ENCODE results near the gene UBE2K.
A peak's percentile ranks its signal among the peaks of the same experiment; 100 is the strongest.
"Not testable (repeated sequence)": the region's sequence is repeated elsewhere in the genome, so short reads cannot be mapped to it uniquely, and the experiment has no call there.

Gene UBE2K

DNA sequence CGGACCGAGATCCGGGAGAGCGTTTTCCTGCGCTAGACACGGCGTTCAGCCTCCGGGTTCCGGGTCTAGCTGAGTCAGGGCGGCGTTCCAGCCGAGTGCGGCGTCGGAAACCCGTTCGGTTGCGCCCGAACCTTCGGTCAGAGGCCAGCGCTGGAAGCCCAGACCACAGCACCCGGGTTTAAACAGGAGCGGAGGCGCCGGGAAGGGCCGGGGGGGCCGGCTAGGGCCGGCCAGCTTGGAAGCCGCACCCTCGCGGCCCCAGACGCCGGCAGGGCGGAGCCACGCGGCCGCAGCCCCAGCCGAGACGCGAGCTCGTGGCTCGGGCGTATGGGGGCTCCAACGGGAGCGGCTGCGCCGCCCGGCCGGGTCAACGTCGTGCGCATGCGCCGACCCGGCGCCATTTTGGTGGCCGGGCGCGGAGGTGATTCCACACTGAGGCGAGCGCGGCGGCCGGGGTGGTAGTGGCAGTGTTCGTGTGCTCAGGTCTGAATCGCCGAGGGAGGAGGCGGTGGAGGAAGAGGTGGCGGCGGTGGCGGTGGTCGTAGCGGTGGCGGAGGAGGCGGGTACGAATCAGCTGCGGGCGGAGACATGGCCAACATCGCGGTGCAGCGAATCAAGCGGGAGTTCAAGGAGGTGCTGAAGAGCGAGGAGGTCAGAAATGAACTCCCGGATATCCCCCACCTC lies at the start of gene UBE2K:
UBE2K (plus strand) TSS at position 397 of the 684 bp plus-strand sequence; CDS start at position 589, 192 bp downstream.
- Histone ChIP-seq H3K4me2 (ENCODE audit: low read length) (peak within 1 kb of the TSS; percentile 65), H3K4me3 (ENCODE audit: low read depth, low read length) (peak within 1 kb of the TSS; percentile 80), H3K36me3 (ENCODE audit: control insufficient read depth, insufficient read depth, low read length) (no peaks in the 10 kb centered on the region), H3K27me3 (ENCODE audit: control insufficient read depth, insufficient read depth, low read length) (no peaks in the 10 kb centered on the region), H3K9ac (peak within 1 kb of the TSS; percentile 61), H3K9me3 (ENCODE audit: control insufficient read depth, low read length) (no peaks in the 10 kb centered on the region), H2AFZ (peak within 1 kb of the TSS; percentile 94), H3K27ac (peak within 1 kb of the TSS; percentile 81), H3K79me2 (peaks cover 7% of the 10 kb centered on the region), H3K4me1 (no peaks in the 10 kb centered on the region)
- no peak for TF ChIP-seq CTCF (IDR thresholded peaks at IDR 0.05)

DNA sequence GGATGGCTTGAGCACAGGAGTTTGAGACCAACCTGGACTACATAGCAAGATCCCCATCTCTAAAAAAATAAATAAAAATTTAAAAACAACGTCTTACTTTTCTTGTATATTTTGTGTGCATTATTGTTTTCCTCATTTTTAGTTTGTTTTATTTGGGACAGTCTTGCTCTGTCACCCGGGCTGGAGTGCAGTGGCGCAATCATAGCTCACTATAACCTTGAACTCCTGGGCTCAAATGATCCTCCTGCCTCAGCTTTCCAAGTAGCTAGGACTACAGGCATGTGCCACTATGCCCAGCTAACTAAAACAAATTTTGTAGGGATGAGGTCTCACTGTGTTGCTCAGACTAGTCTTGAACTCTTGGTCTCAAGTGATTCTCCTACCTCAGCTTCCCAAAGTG lies 49.7 kb upstream of the UBE2K start:
- Histone ChIP-seq H3K9me3 (ENCODE audit: control insufficient read depth, low read length) (no peaks in the 10 kb centered on the region), H3K4me3 (ENCODE audit: low read depth, low read length) (no peak overlapping the region), H3K79me2 (no peaks in the 10 kb centered on the region), H3K27me3 (ENCODE audit: control insufficient read depth, insufficient read depth, low read length) (no peaks in the 10 kb centered on the region), H3K27ac (no peak overlapping the region), H3K4me1 (no peaks in the 10 kb centered on the region), H2AFZ (no peak overlapping the region), H3K4me2 (ENCODE audit: low read length) (no peak overlapping the region), H3K36me3 (ENCODE audit: control insufficient read depth, insufficient read depth, low read length) (no peaks in the 10 kb centered on the region), H3K9ac (no peak overlapping the region)
- TF ChIP-seq CTCF (IDR thresholded peaks at IDR 0.05): no peak

DNA sequence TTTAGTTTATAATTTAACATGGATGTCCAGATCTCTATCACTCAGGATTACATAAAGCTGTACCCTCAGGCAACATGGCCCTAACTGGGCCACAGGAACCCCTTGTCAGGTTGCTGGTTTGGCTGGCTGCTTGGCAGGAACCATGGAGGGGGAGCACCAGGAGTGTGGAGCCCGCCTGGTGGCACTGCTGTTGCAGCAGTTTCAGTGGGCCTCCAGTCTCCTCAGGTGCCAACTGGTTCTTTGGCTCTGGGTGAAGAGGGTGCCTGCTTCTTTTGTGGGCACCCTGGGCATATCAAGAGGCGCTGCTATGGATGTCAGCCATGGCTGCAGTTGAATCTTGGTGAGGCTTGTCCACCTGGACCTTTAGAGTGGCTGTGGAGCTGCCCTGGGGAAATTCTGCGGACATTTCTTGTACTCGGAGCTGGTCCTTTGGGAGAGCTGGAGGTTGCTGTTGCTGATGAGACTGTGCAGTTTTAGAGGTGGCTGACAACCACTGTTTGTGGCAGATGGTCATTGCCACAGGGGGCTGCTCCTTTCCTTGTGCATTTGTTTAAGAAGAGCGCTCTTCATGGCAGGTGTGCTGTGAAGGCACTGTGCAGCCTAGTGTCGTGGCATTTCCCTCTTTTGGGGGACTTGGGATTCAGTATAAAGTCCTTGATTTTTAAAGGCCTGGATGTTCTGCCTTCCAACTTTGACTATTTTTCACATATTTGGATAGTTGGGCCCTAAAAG lies 48.9 kb upstream of the UBE2K start:
- H3K4me2 ChIP-seq (ENCODE audit: low read length): no peak overlapping the region
- H3K9me3 ChIP-seq (ENCODE audit: control insufficient read depth, low read length): no peaks in the 10 kb centered on the region
- H2AFZ ChIP-seq: no peak overlapping the region
- H3K27ac ChIP-seq: no peak overlapping the region
- no peaks in the 10 kb centered on the region for H3K36me3 ChIP-seq (ENCODE audit: control insufficient read depth, insufficient read depth, low read length)
- no peak overlapping the region for H3K9ac ChIP-seq
- H3K4me1 ChIP-seq: no peaks in the 10 kb centered on the region
- no peak overlapping the region for H3K4me3 ChIP-seq (ENCODE audit: low read depth, low read length)
- no peak for TF ChIP-seq CTCF (IDR thresholded peaks at IDR 0.05)
- no peaks in the 10 kb centered on the region for H3K79me2 ChIP-seq
- H3K27me3 ChIP-seq (ENCODE audit: control insufficient read depth, insufficient read depth, low read length): no peaks in the 10 kb centered on the region

DNA sequence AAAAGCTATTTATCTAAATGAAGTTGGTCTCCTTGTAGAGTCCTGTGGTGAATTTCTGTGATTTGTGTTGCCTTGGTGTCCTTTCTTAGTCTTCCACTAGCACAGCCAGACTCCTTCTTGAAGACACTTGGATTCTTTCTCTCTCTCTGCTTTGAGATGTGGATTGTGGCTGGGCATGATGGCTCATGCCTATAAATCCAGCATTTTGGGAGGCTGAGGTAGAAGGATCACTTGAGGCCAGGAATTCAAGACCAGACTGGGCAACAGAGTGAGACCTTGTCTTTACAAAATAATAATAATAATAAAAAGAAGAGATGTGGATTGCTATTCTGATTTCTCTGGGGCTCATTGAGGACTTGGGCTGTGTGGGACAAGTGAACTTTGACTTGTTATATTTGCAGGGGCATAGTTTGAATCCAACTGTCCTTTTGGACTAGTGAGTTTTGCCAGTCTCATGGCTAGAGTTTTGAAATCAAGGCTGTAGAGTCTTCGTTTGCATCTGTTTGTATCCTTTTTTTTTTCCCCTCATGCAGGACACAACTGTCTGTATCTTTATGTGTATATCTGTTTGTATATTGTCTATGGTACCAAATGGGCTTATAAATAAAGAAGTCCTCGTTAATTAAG lies 48.2 kb upstream of the UBE2K start:
- Histone ChIP-seq H3K27me3 (ENCODE audit: control insufficient read depth, insufficient read depth, low read length) (no peaks in the 10 kb centered on the region), H2AFZ (no peak overlapping the region), H3K79me2 (no peaks in the 10 kb centered on the region), H3K4me3 (ENCODE audit: low read depth, low read length) (no peak overlapping the region), H3K9ac (no peak overlapping the region), H3K9me3 (ENCODE audit: control insufficient read depth, low read length) (no peaks in the 10 kb centered on the region), H3K27ac (no peak overlapping the region), H3K4me2 (ENCODE audit: low read length) (no peak overlapping the region), H3K4me1 (no peaks in the 10 kb centered on the region), H3K36me3 (ENCODE audit: control insufficient read depth, insufficient read depth, low read length) (no peaks in the 10 kb centered on the region)
- TF ChIP-seq CTCF (IDR thresholded peaks at IDR 0.05): no peak

DNA sequence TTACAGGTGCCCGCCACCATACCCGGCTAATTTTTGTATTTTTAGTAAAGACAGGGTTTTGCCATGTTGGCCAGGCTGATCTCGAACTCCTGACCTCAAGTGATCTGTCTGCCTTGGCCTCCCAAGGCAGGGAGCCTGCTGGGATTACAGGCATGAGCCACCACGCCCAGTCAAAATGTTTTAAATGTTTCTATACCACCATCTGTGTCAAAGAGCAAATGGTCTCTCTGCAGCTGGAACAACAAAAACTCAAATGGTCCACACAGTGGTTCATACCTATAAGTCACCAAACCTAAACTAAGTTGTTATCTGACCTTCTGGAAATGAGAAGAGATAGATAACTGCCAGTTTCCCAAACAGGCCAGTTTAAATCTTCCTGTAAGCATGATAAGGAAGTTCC lies 46.4 kb upstream of the UBE2K start:
- H3K4me3 ChIP-seq (ENCODE audit: low read depth, low read length); H2AFZ ChIP-seq; H3K4me1 ChIP-seq; H3K9ac ChIP-seq; H3K4me2 ChIP-seq (ENCODE audit: low read length); H3K79me2 ChIP-seq; H3K36me3 ChIP-seq (ENCODE audit: control insufficient read depth, insufficient read depth, low read length); H3K27ac ChIP-seq; H3K9me3 ChIP-seq (ENCODE audit: control insufficient read depth, low read length); H3K27me3 ChIP-seq (ENCODE audit: control insufficient read depth, insufficient read depth, low read length): not testable (repeated sequence)
